Hematopoietic multipotent progenitor cell treated with erythropoietin and hydrocortisone succinate and interleukin-3 and kit ligand, for 15 days (in vitro differentiated cells): Measurements from ENCODE around the gene IDH3G.
"Not testable (repeated sequence)": the region's sequence is repeated elsewhere in the genome, so short reads cannot be mapped to it uniquely, and the experiment has no call there.

Experiments
- DNase-seq: peaks from one replicate; pipeline ENCODE4 v3.0.0-alpha.2; 2015; ENCODE audit warnings: low spot score

The IDH3G gene

DNA sequence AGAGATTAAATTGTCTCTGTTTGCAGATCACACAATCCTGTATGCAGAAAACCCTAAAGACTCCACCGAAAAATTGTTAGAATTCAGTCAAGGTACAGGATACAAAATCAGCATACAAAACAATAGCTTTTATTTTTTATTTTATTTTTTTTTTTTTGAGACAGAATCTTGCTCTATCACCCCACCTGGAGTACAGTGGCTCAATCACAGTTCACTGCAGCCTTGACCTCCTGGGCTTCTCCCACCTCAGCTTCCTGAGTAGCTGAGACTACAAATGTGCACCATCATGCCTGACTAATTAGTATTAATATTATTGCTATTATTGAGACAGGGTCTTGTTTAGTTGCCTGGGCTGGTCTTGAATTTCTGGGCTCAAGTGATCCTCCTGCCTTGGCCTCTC, 39.0 kb downstream of the IDH3G start:
- no peak for DNase-seq

DNA sequence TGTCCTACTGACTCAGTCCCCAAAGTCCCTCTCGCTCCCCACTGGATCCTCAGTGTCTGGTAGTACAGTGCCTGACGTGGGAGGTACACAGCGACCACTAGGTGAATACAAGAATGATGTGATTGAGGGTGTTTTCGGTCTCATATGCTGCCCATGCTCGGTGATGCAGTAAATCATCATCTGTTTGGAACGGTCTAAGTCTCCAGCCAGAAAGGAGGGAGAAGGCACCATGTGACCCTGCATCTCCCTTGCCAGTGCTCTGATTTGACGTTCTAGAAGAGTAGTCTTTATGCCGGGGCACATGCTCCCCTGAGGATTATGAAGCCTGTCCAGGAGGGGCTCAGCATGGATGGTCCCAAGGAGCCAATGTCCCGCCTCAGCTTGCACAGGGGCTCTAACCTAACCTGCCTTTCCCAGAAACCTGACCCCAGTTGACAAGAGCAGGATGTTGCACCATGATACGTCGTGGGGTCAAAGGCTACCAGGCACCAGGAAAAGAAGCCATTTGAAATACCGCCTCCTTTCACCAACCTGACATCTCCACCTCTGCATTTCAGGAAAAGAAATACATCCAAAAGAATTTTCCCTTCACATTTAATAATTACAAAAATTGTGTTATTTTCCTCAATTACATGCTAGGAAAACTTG, 43.9 kb downstream of the IDH3G start:
- DNase-seq, result no peak

DNA sequence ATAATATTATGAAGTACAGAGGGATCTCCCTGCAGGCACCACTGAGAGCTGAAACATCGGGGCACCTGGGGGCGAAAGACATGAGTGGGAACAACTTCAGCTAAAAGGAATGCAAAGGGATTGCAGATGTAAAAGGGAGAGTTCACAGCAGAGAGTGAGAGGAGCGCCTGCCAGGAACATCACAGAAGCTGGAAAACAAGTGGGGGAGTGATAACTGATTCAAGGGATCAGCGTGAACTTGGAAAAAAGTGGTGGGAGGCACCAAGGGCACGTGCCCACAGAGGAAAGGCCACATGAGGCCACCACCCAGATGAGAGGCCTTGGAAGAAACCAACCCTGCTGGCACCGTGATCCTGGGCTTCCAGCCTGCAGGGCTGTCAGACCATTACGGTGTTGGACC, 45.2 kb downstream of the IDH3G start:
- DNase-seq, result not testable (repeated sequence)

DNA sequence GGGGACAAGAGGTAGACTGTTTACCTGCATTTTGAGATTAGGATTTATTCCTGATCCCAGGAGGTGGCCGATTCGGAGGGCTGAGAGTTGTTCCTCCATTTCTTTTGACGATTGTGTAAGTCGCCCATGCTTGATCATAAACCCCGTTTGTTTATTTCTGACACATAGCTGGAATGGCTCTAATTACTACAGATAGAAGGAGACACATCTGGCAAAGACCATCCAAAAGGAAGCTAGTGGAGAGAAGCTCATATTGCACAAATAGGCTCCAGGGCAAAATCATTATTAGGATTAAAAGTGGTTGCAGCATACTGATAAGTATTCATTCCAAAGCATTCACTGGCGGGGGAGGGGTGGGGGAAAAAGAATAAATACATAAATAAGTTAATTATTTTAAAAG, 47.2 kb downstream of the IDH3G start:
- not testable (repeated sequence) for DNase-seq

DNA sequence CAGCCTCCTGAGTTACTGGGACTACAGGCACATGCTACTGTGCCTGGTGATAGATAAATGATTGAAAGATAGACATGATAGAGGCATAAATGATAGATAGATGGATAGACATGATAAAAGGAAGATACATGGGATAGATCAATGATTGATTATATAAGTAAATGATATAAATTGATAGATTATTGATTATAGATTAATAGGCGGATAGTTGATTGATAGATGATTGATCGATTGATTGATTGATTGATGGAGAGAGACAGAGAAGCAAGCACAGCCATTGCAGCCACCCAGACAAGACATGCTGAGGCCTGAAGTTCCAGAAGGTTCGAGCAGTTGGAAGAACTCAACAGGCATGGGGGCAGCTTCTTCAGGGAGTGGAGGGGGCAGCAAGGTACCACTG, 47.8 kb downstream of the IDH3G start:
- no peak for DNase-seq

DNA sequence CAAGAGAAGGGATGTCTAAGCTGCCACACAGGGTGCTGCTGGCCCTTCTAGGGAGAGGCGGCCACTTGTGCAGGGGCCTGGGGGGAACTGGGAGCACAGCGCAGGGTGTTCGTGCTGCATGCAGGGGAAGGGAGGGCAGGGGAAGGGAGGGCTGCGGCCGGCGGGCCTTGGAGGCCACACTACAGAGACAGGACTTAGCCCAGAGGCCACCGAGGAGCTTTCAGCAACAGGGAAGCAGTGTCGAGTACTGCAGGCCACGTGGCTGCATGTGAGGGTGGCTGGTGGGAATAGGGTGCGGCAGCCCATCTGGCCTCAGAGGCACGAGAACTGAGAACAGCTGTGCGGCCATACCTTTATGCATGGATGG, 49.1 kb downstream of the IDH3G start:
- DNase-seq, result not testable (repeated sequence)

DNA sequence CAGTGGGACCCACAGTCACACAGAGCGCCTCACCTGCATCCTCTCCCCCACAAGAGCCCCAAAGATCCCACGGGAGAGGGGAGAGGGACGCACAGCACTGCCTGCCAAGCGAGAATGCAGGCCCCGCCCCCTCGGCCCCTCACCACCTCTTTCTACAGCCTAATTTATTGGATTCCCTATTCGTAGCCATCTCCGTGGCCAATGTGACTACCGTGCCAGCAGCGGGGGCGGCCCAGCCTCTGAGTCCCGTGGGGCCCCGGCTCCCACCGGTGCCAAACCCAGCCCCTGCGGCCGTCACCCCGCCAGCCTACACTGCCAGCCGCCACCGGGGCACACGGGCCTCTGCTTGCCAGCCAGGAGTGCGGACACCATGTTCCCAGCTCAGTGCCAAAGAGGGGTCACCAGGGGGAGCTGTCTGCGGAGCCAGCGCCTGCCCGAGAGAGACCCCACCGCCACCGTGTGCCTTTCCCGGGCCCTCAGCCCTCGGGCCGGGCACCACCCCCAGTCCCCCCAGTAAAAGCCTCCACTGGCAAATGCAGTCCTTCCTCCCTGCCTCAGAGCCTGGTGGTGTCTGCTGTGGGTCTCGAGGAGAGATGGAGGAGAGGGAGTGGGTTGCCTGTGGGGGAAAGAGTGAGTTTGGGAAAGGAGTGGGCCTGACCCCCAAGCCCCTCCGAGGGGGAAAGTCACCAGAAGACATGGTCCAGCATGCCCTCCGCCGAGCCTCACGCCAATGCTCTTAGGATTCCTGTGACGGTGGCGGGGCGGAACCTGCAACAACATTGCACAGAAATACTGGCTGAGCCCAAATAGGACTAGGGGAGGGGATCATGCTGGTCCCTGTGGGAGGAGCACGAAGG, 49.7 kb downstream of the IDH3G start:
- no peak for DNase-seq

DNA sequence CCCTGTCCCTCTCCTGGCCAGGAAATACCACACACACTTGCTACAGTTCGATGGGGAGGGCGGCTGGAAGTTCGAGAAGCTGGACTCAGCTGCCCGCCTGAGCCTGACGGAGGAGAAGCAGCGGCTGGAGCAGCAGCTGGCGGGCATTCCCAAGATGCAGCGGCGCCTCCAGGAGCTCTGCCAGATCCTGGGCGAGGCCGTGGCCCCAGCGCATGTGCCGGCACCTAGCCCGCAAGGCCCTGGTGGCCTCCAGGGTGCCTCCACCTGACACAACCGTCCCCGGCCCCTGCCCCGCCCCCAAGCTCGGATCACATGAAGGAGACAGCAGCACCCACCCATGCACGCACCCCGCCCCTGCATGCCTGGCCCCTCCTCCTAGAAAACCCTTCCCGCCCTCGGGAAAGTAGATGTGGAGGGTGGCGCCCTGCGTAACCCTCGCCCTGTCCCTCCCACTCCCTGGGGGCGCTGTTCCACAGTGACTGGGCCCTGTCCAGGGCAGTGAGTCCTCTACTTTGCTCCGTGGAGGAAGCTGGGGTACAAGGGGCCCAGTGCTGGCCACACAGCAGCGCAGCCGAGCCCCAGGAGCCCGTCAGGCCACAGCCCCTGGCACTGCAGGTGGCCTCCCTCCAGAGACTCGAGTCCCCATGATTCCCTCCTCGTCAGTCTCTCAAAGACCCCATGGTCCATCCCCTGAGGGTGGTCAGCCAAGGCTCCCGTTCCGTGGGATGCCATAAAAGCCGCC, 50.5 kb downstream of the IDH3G start:
- DNase-seq, result not testable (repeated sequence)

DNA sequence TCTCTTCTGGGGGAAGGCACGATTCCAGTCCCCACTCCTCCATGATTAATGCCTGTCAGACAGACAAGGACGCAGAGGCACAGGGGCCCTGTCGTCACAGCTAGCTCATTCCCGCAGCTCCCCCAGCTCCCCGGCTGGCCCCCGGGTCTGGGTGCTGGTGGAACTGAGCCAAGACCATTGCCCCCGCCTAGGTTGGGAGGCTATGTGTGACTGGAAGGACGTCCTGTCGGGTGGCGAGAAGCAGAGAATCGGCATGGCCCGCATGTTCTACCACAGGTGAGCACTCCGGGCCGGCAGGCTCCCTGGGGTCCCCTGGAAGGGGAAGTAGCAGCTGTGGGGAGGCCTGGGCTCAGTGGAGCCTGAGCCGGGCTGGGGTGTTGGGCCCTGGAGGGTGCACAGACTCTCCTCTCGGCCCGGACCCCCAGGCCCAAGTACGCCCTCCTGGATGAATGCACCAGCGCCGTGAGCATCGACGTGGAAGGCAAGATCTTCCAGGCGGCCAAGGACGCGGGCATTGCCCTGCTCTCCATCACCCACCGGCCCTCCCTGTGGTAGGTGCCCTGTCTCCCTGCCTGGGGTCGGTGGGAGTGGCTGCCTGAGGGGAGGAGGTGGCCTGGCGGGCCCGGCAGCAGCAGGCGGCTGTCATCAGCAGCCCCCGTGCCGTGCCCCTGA, 51.2 kb downstream of the IDH3G start:
- DNase-seq, result not testable (repeated sequence)

DNA sequence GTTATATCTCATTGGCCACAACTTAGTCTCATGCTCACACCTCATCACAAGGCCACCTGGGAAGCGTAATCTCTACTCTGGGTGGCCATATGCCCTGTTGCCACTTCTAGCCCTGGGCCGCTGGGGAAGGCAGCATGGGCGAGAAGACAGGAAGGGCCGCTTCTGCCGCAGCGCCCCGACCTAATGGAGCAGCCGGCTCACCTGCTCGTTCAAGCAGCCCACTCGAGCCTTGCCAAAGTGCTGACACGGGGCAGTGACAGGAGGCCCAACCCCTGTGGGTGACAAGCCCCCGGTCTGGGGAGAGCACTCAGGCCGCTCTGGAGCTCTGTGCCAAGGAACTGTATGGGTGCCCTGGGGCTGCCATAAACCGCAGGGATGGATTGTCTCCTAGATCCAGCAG, 52.1 kb downstream of the IDH3G start:
- not testable (repeated sequence) for DNase-seq

DNA sequence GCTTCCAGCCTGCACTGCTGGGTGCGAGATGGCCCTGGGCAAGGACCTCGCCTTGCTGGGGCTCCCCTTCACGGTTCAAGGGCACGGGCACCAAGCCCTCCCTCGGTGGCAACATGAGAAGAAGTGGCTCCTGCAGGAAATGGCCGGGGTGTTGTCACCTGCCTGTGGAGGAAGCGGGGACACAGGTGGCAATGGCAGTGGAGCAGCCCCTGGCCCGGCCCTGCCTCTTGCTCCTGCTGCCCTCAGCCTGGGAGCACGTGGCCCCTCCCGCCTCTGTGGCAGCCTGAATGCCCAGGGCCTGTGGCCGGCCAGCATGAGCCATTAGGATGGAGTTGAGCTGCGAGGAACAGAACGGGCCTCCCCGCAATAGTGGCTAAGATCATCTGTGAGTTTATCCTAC, 52.7 kb downstream of the IDH3G start:
- DNase-seq, result no peak

DNA sequence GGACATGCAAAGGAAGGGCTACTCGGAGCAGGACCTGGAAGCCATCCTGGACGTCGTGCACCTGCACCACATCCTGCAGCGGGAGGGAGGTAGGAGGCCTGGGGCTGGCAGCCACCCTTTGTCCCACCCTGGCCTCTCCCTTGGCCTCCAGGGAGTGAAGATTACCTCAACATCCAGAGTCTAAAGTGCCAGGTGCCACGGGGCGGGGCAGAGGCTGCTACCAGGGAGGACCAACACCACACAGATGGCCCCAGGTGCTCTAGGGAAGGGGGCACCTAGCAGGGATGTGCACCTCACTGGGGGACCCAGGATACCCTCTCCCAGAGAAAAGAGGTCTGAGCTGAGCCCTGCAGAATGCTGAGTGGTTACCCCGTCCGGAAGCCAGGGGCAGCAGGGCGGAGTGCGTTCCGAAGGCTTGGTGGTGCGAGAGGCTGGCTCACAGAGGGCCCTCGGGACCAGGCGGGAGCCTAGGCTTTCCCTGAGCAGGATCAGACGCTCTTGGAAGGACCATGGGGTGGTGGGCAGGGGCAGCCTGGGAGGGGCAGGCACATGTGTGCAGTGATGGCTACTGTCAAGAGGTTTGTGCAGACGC, 53.4 kb downstream of the IDH3G start:
- no peak for DNase-seq

DNA sequence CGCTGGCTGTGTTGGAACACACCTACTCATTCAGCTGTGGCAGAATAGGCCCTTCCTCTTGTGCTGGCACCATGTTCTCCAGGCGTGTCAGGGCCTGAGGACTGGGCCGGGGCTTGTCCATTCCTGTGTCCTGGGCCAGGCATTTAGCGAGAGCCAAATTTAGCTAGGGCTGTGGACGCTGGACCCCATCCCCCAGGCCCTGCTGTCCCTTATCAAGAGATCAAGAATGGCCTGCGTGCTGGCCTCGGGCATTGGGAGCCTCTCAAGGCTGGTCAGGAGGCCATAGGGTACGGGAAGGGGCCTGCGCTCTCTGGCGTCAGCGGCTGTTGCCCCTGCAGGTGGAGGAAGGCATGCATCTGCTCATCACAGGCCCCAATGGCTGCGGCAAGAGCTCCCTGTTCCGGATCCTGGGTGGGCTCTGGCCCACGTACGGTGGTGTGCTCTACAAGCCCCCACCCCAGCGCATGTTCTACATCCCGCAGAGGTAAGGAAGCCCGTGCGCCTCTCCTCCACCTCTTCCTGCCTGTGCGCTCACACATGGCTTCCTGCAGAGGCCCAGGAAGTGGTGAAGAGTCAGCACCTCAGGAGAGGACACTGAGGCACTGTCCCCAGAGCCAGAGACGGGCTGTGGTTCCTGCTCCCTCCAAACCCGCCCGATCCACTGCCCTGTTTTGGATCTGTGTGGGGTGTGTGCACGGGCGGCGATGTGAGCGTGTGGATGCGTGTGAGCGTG, 54.3 kb downstream of the IDH3G start:
- DNase-seq, result no peak

DNA sequence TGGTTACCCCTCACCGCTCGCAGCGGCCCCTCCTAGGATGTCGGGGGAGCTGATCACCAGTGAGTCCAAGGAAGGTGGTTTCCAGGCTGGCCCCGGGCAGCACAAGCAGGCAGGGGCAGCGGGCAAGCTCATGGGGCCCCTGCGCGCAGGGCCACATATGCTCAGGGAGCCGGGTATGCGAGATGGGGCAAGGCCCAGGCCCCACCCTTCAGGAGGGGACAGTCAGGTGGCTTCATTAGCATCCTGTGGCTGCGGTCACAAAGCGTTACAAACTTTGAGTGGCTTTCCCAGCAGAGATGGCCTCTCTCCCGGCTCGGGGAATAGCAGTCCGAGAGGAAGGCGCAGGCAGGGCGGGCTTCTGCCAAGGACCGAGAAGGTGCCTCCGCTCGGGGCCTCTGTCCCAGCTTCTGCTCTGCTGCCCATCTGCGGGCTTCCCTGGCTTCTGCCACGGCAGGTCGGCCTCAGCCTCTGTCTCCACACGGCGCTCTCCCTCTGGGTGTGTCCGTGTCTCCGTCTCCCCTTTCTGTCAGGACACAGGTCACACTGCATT, 56.0 kb downstream of the IDH3G start:
- no peak for DNase-seq

DNA sequence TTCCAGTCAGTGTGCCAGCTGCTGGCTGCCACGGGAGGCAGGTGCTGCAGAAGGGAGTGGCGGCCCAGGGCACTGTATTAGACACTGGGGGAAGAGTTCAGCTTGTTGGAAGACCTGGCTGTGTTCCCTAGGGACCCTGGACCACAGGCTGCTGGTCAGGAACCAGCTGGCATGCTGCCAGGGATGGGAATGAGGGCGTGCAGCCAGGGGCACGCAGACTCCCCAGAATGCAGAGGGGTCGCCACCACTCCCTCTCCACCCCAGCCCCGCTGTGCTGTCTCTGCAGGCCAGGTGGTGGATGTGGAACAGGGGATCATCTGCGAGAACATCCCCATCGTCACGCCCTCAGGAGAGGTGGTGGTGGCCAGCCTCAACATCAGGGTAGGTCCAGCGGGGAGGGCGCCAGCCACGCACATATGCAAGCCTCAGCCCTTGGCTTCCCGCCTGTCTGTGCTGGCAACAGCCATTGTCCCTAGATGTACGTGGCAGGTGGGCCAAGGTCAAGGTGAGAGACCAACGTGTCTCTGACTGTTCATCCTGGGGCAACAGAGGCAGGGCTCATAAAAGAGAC, 57.2 kb downstream of the IDH3G start:
- no peak for DNase-seq

DNA sequence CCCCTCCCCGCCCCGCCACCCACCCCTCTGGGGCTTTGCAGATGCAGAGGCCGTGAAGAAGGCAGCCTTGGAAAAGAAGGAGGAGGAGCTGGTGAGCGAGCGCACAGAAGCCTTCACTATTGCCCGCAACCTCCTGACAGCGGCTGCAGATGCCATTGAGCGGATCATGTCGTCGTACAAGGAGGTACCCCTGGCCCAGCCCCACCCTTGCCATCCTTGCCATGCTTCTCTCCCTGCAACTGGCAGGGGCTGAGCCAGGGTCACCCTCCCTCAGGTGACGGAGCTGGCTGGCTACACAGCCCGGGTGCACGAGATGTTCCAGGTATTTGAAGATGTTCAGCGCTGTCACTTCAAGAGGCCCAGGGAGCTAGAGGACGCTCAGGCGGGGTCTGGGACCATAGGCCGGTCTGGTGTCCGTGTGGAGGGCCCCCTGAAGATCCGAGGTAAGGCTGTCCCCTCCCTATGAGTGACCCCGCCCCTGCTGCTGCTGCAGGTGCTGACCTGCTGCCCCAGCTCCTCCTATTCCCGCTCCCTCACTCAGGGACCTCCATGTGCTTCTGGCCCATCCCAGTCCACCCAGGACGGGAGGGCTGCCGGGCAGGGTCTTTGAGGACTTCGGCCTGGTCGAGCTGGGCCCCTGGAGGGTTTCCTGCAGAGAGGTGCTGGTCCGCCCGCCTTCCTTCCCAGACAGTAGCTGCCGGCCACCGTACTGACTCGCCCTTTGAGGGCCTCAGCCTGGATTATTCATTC, 57.9 kb downstream of the IDH3G start:
- DNase-seq, result no peak
